M059J (cell line): ENCODE results near the gene DHCR24. TPM values are rescaled to one million over a fixed set of nuclear protein-coding genes. Genes with fewer than 3 reads are reported as not detected.

ENCODE experiments used
- DNase-seq: peaks from one replicate; pipeline ENCODE4 v3.0.0-alpha.2; 2012; ENCODE audit warnings: low read depth
- total RNA-seq: library from RNA; depleted of rRNA; stranded (reverse); fragments of >200 nt; shearing (Covaris generic); gene quantifications from 2 replicates; pipeline ENCODE4 v1.2.3, GENCODE V29; 2014

DHCR24 gene
- total RNA-seq, 1 experiment from 2014 or later = 227 TPM

DNA sequence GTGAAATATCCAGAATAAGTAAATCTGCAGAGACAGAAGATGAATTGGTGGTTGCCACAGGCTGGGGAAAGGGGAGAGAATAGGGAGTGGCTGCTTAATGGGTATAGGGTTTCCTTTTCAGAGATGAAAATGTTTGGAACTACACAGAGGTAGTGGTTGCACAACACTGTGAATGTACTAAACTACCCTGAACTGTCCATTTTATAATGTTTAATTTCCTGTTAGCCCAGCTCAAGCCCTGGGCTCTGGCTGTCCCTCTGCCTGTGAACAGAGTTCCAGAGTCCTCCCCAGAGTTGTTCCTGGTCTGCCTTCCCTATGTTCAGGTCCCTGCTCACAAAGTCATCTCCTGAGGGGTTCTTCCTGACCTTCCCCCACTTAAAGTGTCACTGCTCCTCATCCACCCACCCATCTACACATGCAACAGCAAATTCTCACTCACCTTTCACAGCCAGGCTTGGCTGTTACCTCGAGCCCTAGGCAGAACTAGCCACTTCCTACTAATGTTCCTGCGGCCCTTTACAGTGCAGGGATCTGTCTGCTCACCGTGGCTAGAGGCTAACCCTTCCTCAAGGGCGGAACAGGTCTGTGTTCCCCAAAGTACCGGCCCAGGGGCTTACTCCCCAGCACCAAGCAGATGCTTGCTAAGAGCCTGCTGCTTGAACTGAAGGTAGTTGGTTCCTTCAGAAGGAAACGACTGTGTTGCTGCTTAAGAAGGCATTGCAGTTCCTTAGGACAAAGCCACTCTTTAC, 22.4 kb downstream of the DHCR24 start:
- DNase-seq = no peak

GRCh38 chr1:54863267-54863665, 23.7 kb downstream of the DHCR24 start:
- no peak for DNase-seq

DNA sequence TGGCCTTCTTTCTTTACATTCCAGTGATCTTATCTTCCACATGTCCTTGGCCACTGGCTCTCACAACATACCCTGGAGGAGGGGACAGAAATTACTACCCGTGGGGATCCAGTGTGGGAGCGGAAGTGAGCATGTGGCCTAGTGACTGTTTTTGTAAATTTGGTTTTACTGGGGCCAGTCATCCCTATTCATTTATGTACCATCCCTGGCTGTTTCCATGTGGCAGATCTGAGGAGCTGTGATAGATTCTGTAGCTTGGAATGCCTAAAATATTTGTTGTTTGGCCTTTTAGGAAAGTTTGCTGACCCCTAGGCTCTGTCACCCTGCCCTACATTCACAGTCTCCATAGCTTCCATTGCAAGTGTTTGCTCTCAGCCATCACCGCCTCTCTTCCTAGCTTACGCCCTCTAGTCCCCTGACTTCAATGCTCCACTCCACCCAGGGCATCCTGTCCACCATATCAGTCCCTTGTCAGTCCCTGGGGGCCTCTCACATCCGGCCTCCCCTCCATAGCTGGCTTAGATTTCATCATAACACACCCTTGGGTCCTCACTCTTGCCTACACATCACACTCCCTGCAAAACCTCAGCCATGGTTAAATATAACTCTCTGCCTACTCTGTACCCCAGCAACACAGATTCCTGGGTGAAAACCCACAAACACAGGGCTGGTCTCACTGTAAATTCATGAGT, 25.8 kb downstream of the DHCR24 start:
- DNase-seq = peak; percentile 81

DNA sequence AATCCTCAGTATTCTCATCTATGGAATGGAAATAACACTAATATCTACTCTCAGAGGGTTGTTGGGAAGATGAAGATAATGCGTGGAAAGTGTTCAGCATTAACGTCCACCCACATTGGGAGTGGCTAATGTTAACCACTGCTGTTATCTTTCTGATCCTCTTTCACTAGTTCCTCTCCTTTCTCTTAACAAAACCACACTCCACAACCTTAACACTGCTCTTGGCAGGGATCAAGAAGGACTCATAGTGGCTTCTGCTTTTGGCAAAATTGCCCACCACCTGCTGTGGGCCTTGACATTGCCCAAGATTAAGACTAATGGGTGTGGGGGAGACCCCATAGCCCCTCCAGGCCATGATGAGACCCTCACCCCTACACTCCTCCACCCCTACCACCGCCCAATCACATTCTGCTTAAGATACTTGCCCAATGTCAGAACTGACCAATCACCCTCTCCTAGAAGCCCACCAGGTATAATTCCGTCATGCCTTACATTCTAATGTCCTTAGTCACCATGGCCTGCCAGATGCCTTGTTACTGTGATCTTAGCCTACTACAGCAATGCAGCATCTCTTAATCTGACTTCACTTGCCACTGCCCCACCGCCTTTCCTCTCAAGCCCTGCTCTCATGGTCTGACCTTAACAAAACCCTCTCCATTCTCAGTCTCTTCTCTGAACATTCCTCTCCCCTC, 27.1 kb downstream of the DHCR24 start:
- DNase-seq = peak; percentile 40

DNA sequence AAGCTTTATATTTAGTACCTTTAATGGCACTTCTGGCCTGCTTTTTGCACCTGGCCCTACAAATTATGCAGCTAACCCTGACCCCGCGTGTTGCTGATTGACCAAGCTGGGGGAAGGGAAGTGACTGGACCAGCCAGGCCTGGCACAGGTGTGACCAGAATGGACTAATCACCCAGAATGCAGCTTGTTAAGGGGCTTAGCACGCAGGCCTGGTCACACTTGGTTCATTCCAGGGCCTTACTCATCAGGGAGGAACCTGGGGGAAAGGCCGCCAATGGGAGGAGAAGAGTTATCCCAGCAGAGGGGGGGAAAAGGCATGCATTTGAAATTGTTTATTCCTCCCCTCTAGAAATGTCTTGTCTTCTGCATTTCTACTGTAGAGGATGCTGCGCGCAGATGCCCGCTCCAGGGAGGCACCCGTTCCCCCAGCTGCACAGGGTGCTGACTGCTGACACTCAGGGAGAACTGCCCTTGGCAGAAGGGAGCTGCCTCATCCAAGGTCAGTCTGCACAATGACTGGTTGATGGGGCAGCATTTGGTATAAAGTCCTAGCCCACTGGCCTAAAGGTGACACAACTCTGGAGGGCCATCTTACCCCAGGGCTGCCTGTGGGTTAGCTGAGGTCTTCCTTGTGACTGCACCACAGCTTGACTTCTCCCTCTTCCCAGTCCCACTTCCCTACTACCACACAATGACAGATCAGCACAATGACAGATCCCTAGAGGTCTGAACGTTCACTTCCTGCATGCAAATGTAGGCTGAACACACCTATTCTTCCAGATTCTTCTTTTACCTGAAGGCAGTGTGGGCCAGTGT, 29.0 kb downstream of the DHCR24 start:
- peak; percentile 79 for DNase-seq

- no peak for DNase-seq
Measured at GRCh38 chr1:54857141-54857540, 29.9 kb downstream of the DHCR24 start.

DNA sequence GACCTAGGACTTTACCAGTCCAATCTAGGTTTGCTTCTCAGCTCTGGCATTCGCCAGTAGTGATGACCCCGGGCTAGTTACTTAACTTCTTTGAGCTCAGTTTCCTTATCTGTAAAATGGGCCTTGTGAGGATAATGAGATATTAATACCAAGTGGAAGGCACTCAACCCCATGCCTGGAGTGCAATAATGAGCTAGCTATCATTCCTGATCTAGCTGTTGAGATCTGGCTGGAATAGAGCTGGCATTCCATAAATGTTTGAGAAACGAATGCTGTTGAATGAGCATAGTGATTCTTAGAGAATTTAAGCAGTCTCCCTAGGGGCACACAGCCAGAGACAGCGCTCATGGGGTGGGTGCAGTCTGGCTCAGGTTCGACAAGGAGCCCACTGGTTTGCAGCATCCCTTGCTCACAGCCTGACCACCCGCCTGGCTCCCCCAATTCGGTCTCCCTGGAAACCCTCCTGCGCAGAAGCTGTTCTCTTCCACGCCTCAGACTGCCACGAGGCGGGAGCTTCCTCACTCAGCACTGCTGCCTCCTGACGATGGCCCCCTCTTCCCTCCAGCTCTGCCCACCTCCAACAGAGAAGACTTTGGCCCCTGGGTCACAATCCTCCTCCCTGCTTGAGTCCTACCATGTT, 32.5 kb downstream of the DHCR24 start:
- DNase-seq = no peak

DNA sequence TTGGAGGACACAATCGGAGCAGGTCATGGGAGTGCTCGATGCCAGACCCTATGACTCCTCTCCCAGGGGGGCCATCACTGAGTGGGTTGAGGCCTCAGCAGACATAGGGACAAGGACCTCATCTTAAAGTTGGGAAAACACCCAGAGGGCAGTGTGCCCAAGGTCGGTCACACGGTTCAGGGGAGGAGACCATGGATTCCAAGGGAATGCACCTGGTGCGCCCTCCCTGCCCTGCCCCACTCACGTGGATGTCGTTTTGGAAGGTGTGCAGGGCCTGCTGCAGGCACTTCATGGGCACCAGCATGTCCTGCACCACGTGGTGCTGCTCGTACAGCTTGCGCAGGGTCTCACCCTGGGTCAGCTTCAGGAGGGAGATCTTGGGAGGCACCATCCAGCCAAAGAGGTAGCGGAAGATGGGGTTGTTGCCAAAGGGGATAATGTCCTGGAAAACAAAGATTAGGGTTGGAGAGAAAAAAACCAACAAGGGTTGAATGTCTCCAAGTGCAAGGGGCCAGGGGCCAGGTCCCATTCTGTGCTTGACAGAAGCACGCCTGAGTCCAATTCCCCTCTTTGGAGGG, 33.1 kb downstream of the DHCR24 start:
- no peak for DNase-seq

- no peak for DNase-seq
Measured at GRCh38 chr1:54853096-54853792, 33.8 kb downstream of the DHCR24 start.

- DNase-seq = no peak
Measured at GRCh38 chr1:54851936-54852524, 35.0 kb downstream of the DHCR24 start.

GRCh38 chr1:54851406-54851805, 35.6 kb downstream of the DHCR24 start:
- DNase-seq = no peak

GRCh38 chr1:54850737-54851136, 36.3 kb downstream of the DHCR24 start:
- DNase-seq = peak; percentile 91

DNA sequence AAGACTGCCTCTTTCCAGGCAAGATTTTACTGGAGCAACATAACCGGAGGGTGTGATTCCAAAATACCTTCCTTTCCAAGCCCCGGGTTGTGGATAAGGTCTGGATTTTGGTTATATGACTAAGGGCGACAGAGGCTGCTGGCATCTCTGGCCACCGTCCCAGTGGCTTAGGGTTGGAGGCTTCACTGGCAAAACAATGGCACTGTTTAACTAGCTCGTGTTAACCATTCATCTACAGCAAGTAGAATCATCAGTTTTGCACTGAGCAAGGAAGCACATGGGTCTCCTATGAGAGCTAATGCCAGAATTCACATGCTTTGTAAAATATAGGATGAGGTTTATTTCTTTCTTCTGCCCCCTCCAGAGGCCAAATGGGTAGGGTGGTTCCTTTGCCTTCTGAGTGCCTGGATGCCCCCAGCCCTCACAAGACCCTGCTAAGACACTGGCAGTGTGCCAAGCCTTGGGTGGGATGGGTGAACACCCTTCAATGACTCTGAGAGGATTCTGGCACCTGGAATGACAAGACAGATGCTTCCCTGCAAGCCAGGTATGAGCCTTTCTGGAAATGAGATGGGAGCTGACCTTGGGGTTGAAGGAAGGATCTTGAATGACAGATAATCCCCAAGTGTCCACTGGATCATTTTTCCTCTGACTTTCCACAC, 36.8 kb downstream of the DHCR24 start:
- peak; percentile 82 for DNase-seq

- no peak for DNase-seq
Measured at GRCh38 chr1:54849219-54850068, 37.6 kb downstream of the DHCR24 start.

GRCh38 chr1:54848134-54848948, 38.7 kb downstream of the DHCR24 start:
- no peak for DNase-seq

DNA sequence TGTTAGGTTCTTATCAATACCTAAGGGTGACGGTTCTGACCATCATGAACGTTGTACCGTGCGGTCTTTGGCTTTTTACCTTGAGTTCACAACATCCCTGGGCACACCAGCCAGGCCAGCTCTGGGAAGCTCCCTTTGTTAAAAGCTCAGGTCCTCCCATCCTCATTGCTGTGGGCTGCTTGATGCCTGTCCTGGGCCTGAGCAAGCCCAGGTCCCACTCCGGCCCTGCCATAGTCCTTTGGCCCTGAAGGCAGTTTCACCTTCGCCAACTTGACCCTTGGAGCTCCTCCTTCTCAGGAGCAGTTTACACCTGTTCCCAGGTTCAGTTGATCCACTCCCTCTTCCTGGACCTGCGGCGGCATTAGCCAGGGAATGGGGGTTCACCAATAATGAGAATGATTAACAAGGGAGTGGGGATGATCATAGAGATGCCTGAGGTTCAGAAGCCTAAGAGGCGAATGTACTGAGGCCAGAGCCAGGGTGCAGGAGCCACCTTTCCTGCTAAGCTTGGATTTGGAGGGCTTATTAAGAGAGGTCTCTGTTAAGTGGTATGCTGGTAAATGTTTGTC, 40.2 kb downstream of the DHCR24 start:
- no peak for DNase-seq

GRCh38 chr1:54846301-54846700, 40.7 kb downstream of the DHCR24 start:
- no peak for DNase-seq
